Hepatocyte (in vitro differentiated cells): Measurements from ENCODE around the gene FAM53B. TPM values are rescaled to one million over a fixed set of nuclear protein-coding genes. Genes with fewer than 3 reads are reported as not detected.
"Not testable (repeated sequence)": the region's sequence is repeated elsewhere in the genome, so short reads cannot be mapped to it uniquely, and the experiment has no call there.

Experiments used
- DNase-seq: peaks from one replicate; pipeline ENCODE4 v3.0.0-alpha.2; 2016; ENCODE audit warnings: low spot score
- H2AFZ ChIP-seq: fragments of 200-600 bp; sonication (generic); 2 replicates; pipeline ENCODE4 v1.6.0; 2016; ENCODE audit warnings: antibody characterized with exemption, mild to moderate bottlenecking
- H3K27ac ChIP-seq: fragments of 200-600 bp; sonication (generic); 2 replicates; pipeline ENCODE4 v1.5.1; 2016; ENCODE audit warnings: mild to moderate bottlenecking
- H3K27me3 ChIP-seq: fragments of 200-600 bp; sonication (generic); 2 replicates; pipeline ENCODE4 v1.6.1; 2016
- H3K36me3 ChIP-seq: fragments of 200-600 bp; sonication (generic); replicated peaks from 2 replicates; pipeline ENCODE4 v1.5.1; 2016; ENCODE audit warnings: low read depth; ENCODE audit not compliant: insufficient read depth
- H3K4me1 ChIP-seq: fragments of 200-600 bp; sonication (generic); 2 replicates; pipeline ENCODE4 v1.5.1; 2016; ENCODE audit warnings: mild to moderate bottlenecking, moderate library complexity; ENCODE audit not compliant: insufficient read depth
- H3K4me2 ChIP-seq: fragments of 200-600 bp; sonication (generic); 2 replicates; pipeline ENCODE4 v1.6.0; 2016
- H3K4me3 ChIP-seq: fragments of 200-600 bp; sonication (generic); 2 replicates; pipeline ENCODE4 v1.5.1; 2016; ENCODE audit warnings: mild to moderate bottlenecking
- H3K79me2 ChIP-seq: fragments of 200-600 bp; sonication (generic); 2 replicates; pipeline ENCODE4 v1.6.0; 2017; ENCODE audit warnings: mild to moderate bottlenecking
- H3K9me2 ChIP-seq: fragments of 200-600 bp; sonication (generic); replicated peaks from 2 replicates; pipeline ENCODE4 v1.6.0; 2017; ENCODE audit warnings: mild to moderate bottlenecking; ENCODE audit not compliant: insufficient read depth
- H3K9me3 ChIP-seq: fragments of 200-600 bp; sonication (generic); 2 replicates; pipeline ENCODE4 v1.5.1; 2016; ENCODE audit warnings: low read depth, mild to moderate bottlenecking
- H4K20me1 ChIP-seq: fragments of 200-600 bp; sonication (generic); 2 replicates; pipeline ENCODE4 v1.6.0; 2016; ENCODE audit warnings: mild to moderate bottlenecking; ENCODE audit not compliant: insufficient read depth, poor library complexity, severe bottlenecking
- EZH2 ChIP-seq: fragments of 200-600 bp; sonication (generic); IDR thresholded peaks from 2 replicates; pipeline ENCODE4 v1.6.1; 2016; ENCODE audit warnings: antibody characterized with exemption, mild to moderate bottlenecking, borderline replicate concordance
- EZH2phosphoT487 ChIP-seq: fragments of 200-600 bp; sonication (generic); IDR thresholded peaks from one replicate; pipeline ENCODE4 v1.6.1; 2018; ENCODE audit warnings: antibody characterized with exemption, mild to moderate bottlenecking, low read depth, moderate library complexity; ENCODE audit not compliant: unreplicated experiment, severe bottlenecking
- WGBS: methylation state at CpG from one replicate; pipeline ENCODE4 v1.1.6; 2016; ENCODE audit warnings: low lambda C conversion rate; ENCODE audit errors: missing lambda C conversion rate; 5-methylcytosine and 5-hydroxymethylcytosine counted together
- polyA plus RNA-seq: library from polyadenylated mRNA; unstranded; fragments of >200 nt; fragmentation: Nextera tagmentation; extraction: Ambion mirVana; gene quantifications from 2 replicates; pipeline ENCODE4 v1.2.1, GENCODE V29; 2016
- total RNA-seq: library from RNA; depleted of rRNA; stranded (reverse); fragments of >200 nt; gene quantifications from 2 replicates; pipeline ENCODE4 v1.2.3, GENCODE V29; 2014
- TF ChIP-seq, protein P1 (sequence below): fragments of 200-600 bp; sonication (generic); IDR thresholded peaks from 2 replicates; pipeline ENCODE4 v1.5.1; 2016; ENCODE audit warnings: antibody characterized with exemption, mild to moderate bottlenecking; ENCODE audit not compliant: poor library complexity

Gene FAM53B
- total and polyA plus RNA-seq, 2 experiments from 2014 or later, result 10.3 to 23.6 TPM

DNA sequence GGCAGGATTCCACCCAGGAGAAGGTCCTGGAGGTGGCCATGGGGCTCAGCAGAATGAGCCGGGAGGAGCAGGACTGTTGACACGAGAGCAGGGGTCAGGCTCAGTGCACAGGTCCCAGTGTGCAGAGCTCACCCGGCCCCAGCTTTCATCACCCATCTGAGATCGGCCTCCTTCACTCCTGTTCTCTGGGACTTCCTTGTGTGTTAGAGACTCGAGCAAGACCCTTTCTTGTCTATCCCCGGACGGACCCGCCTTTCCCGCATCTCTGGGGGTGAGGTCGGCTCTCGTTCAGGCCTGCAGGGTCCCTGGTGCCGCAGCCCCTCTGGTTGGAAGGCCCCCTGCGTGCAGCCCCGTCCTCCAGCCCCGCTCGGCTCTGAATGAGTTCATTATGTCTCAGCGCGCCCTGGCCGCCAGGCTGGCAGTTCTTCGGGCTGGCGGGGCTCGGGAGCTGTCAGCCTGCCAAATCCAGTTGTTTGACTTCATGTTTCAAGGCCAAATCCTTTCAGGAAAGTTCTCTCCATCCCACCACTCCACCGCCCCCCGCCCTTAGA lies 154.6 kb downstream of the FAM53B start:
- H3K27me3 ChIP-seq, result no peaks in the 10 kb centered on the region
- no peaks in the 10 kb centered on the region for H3K9me3 ChIP-seq
- no peaks in the 10 kb centered on the region for H3K36me3 ChIP-seq
- H3K27ac ChIP-seq, result peak overlapping the region; percentile 66
- peaks cover 14% of the 10 kb centered on the region for H3K4me1 ChIP-seq
- H2AFZ ChIP-seq, result no peak overlapping the region
- H3K9me2 ChIP-seq, result no peaks in the 10 kb centered on the region
- H3K79me2 ChIP-seq, result no peaks in the 10 kb centered on the region
- H3K4me2 ChIP-seq, result no peak overlapping the region
- TF ChIP-seq EZH2phosphoT487 (no peak), EZH2 (no peak)
- TF ChIP-seq, protein P1, sequence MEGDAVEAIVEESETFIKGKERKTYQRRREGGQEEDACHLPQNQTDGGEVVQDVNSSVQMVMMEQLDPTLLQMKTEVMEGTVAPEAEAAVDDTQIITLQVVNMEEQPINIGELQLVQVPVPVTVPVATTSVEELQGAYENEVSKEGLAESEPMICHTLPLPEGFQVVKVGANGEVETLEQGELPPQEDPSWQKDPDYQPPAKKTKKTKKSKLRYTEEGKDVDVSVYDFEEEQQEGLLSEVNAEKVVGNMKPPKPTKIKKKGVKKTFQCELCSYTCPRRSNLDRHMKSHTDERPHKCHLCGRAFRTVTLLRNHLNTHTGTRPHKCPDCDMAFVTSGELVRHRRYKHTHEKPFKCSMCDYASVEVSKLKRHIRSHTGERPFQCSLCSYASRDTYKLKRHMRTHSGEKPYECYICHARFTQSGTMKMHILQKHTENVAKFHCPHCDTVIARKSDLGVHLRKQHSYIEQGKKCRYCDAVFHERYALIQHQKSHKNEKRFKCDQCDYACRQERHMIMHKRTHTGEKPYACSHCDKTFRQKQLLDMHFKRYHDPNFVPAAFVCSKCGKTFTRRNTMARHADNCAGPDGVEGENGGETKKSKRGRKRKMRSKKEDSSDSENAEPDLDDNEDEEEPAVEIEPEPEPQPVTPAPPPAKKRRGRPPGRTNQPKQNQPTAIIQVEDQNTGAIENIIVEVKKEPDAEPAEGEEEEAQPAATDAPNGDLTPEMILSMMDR, result no peak
- DNase-seq, result no peak
- H4K20me1 ChIP-seq, result no peaks in the 10 kb centered on the region
- WGBS, result 89% methylated on average over 18 of the region's 24 CpGs
- H3K4me3 ChIP-seq, result no peak overlapping the region

DNA sequence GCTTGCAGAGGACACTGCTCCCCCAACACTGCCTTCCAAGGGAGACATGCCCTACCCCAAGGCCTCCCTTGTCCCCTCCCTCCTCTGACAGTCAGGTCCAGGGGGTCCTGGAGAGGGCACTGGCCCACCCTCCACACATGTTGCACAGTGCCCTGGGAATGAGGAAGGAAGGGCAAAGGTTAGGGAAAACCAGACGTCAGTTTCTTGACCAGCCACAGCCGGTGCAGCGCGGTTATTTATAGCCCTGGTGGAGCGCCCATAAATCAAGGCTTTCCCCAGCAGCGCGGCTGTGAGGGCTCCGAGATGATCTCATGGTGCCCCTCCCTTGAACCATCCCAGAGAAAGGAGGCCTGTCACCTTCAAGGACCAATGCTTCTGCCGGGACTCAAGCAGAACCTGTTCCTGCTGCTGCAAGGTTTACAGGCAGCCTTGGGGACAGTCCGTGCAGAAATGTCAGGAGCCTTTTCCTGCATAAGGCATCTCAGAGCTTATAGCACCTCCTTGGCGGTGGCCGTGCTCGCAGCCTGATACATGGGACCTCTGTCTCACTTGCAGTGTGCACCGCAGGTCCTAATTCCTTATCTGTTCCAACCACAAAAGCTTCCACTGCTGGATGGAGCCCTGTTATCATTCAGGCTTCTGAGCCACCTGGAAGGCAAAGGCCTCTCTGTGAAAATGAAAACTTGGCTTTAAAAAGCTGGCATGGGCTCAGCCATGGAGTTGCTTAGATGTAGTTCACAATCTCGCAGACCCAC lies 155.3 kb downstream of the FAM53B start:
- peak overlapping the region; percentile 72 for H3K27ac ChIP-seq
- H3K9me3 ChIP-seq, result no peaks in the 10 kb centered on the region
- H3K4me2 ChIP-seq, result no peak overlapping the region
- no peaks in the 10 kb centered on the region for H3K36me3 ChIP-seq
- WGBS, result 38% methylated on average over 15 of the region's 15 CpGs
- H3K4me1 ChIP-seq, result peaks cover 14% of the 10 kb centered on the region
- no peaks in the 10 kb centered on the region for H3K79me2 ChIP-seq
- no peak overlapping the region for H2AFZ ChIP-seq
- H4K20me1 ChIP-seq, result no peaks in the 10 kb centered on the region
- H3K9me2 ChIP-seq, result no peaks in the 10 kb centered on the region
- TF ChIP-seq, protein P1, result no peak
- TF ChIP-seq EZH2phosphoT487, result no peak
- no peak for TF ChIP-seq EZH2
- no peaks in the 10 kb centered on the region for H3K27me3 ChIP-seq
- DNase-seq, result peak; percentile 87
- no peak overlapping the region for H3K4me3 ChIP-seq

DNA sequence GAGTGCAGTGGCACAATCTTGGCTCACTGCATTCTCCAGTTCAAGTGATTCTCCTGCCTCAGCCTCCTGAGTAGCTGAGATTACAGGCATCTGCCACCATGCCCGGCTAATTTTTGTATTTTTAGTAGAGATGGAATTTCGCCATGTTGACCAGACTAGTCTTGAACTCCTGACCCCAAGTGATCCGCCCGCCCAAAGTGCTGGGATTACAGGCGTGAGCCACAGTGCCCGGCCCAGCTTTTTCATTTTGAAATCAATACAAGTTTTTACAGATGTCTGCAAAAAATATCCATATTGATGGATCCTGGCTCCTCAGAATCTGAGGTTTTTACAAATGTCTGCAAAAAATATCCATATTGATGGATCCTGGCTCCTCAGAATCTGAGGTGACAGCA lies 155.8 kb downstream of the FAM53B start:
- not testable (repeated sequence) for H2AFZ ChIP-seq, H3K9me2 ChIP-seq

DNA sequence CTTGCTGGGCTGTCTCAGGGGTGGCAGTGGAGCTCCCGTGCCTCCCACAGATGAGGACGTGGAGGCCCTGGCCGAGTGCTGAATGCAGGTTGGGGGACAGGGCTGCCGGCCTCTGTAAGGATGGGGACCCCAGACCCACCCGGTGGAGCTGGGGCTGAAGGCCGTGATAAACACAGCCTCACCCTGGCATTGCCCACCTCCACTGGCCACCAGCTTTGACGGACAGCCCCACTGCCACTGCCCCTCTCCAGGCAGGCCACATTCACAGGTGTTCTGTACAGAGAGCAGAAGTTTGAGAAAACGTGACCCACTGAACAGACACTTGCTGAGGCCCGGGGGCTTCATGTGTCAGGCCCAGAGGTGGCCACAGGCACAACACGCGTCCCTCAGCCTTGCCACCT lies 156.4 kb downstream of the FAM53B start:
- H3K36me3 ChIP-seq, result no peaks in the 10 kb centered on the region
- 96% methylated on average over 11 of the region's 11 CpGs for WGBS
- no peaks in the 10 kb centered on the region for H4K20me1 ChIP-seq
- H3K4me1 ChIP-seq, result peaks cover 14% of the 10 kb centered on the region
- TF ChIP-seq EZH2phosphoT487 (no peak), EZH2 (no peak)
- TF ChIP-seq, protein P1, result no peak
- no peak overlapping the region for H3K4me3 ChIP-seq
- H2AFZ ChIP-seq, result no peak overlapping the region
- DNase-seq, result no peak
- no peak overlapping the region for H3K4me2 ChIP-seq
- no peaks in the 10 kb centered on the region for H3K27me3 ChIP-seq
- no peaks in the 10 kb centered on the region for H3K9me3 ChIP-seq
- H3K79me2 ChIP-seq, result no peaks in the 10 kb centered on the region
- peak overlapping the region; percentile 72 for H3K27ac ChIP-seq
- no peaks in the 10 kb centered on the region for H3K9me2 ChIP-seq

More for the DNA sequence above, 155.8 kb downstream of the FAM53B start:
- H3K36me3 ChIP-seq, H4K20me1 ChIP-seq, H3K79me2 ChIP-seq, DNase-seq, H3K9me3 ChIP-seq, H3K4me3 ChIP-seq, H3K27me3 ChIP-seq, H3K4me2 ChIP-seq: not testable (repeated sequence)
- Histone ChIP-seq H3K4me1 (peaks cover 14% of the 10 kb centered on the region), H3K27ac (peak overlapping the region; percentile 72)
- 78% methylated on average over 6 of the region's 6 CpGs for WGBS
